Activated effector memory CD4-positive, alpha-beta T cell treated with Interleukin-2 at 50 U/mL for 16 hours (primary cell): ENCODE data around the gene AQP5.

Experiments used
- DNase-seq: peaks from one replicate; pipeline ENCODE4 v3.0.0-alpha.2; 2020

Gene AQP5

DNA sequence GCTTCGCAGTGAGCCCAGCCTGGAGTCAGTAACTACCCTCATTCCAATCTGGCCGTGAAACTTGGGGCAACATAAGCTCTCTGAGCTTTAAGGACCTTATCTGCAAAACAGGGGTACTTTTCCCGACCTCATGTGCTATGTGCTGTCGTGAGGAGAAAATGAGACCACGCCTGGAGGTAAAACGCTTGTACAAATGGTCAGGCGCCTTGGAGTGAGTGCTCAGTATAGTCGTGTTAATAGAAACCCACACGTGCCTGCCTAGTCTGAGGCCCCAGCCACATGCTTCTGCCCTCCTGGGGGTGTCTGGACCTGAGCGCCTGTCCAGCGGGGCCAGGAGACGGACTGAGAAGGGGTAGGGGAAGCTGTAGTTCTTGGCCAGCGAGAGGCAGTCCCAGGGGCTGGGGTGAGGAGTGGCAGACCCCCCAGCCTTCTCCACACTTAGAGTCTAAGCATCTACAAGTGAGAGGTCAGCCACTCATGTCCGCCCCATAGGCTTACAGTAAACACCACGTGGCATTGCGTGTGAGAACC is 4.9 kb downstream of the AQP5 start:
- no peak for DNase-seq

DNA sequence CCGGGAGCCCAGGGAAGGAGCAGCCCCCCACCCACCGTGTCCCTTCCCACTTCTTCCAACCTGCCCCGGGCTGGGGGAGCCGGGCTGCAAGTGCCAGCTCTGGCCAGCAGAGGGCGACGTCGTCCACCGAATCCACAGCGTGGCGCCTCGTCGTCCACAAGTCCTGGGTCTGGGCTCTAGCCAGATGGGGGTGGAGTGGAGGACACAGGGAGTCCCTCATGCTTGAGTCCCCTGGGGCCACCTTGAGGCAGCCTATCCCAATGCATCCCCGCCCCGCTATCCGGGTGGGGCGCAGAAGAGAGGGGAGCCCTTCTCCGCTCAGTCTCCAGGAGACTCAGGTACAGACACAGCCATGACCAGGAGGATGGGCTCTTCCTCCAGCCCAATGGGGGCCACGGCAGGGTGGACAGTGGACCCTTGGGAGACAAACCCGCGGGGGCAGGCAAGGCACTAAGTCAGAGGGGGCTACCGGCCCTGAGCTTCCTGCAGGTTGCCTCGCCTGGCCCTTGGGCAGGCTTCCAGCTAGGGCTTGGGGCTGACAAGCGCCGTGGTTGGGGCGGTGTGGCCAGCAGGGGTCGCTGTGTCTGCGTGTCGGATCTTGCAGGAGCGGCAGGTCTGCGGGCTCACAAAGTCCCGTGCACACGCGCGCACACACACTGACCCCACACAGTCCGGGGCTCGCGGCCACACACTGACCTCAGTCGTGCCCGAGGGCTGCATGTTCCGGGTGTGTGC is 5.5 kb downstream of the AQP5 start:
- peak; percentile 84 for DNase-seq

DNA sequence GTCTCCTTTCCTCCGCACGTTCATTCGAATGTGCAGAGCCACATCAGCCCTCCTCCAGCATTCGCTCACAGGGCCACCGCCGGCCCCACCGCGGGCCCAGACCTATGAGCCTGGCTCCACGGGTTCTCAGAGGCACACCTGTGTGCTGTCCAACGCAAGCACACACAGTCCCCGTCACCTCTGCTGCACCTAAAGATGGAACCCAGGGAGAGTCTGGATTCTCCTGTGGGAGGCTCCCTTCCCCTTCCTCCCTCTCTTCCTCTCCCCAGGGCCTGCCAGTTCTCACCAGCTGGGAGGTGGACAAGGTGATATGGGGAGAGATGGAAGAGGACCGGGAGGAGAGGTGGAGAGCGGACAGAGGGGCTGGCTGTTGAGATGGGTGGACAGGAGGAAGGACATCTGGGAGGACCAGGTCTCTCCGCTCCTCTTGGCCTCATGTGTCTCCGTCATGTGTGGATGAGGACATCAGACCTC is 6.1 kb downstream of the AQP5 start:
- DNase-seq = no peak

DNA sequence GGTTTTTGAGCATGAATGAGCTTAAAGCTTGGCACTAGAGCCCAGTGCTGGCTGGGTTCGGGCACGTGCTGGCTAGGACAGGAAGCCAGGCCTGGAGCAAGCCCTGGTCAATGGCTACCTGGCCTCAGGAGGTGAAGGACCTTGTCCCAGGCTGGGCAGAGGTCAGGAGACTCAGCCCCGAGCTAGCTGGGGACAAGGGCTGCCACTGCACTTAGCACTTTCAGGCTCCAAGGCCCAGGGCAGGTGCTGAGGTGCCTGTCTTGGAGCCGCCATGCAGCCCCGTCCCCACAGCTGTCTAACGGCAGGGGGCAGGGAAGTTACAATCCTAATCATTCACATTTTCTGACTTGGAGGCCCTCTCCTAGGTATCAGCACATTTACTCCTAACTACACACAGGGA is 6.8 kb downstream of the AQP5 start:
- DNase-seq = no peak

DNA sequence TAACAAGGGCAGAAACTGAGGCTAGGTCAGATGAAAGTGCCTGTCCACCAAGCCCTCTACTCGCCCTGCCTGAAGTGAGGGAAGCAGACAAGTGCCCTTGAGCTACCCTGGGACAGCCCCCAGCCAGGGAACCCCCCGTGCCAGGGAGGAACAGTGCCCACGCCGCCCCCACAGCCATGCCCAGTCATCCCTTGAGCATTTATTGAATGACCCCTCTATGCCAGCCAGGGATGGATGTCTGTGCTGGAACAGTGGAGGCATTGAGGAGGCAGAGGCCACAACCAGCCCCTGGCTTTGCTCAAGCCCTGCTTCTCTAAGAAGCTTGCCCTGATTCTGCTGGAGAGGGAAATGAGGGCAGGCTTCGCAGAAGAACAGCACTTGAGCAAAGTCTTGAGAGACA is 7.4 kb downstream of the AQP5 start:
- DNase-seq = no peak

DNA sequence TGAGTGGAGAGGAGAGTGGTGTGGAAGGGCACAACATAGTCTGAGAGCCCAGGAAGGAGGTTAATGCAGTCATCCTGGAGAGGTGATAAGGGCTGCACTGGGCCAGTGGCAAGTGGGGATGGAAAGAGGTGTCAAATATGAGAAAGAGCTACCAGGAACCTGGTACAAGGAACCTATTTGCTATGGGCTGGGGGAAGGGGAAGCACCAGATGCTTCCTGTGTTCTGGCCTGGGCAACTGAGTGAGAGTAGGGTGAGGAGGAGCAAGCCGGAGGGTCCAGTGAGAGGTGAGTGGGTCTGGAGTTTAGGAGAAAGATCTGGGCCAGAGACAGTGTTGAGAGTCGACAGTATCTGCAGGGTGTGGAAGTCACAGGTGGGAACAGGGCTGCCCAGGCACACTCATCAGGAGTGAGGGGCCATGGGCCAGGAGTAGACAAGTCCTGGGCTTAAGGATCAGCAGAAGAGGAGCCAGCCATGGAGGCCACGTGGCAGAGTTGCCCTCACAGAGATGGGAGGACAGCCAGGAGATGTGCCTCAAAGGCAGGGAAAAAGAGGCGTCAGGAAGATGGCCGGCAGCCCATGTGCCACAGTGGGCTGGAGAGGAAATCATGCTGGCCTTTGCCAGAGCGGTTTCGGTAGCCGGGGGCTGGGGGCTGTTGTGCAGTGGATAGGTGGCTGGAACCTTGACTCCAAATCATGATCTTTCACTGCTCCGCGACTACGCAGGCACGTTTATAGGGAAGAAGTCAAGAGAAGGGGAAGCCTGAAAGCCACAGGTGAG is 8.2 kb downstream of the AQP5 start:
- no peak for DNase-seq

DNA sequence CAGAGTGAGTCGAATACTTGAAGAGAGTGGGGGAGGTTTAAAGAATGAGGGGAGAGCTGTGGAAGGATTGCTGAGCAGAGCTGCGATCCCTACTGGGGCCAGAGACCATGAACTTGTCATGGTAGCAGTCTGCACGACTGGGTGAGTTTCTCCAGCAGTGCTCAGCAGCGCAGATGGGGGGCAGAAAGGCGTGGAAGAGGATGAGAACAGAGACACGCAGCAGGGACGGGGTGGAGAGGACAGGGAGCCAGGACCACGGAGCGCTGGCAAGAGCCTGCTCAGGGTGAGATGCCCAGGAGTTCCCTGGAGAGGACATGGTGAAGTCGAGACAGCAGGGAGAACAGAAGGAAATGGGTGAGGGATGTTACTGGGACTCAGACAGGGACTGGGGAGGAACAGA is 9.0 kb downstream of the AQP5 start:
- no peak for DNase-seq

DNA sequence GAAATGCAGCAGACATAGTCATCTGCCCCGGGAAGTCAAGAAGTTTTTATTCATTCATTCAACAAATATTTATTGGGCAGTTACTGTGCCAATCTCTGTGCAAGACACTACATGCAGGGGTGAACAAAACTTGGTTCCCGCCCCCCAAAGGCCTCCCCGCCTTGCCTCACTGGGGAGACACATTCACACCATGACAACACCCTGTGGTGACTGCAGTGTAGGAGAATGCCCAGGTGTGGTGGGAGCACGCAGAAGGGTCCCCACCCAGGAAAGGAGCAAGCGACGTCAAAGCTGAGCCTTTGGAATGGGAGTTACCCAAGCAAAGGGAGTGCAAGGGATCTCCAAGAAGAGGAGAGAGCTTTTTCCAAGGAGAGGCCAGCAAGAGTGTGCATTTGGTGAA is 9.5 kb downstream of the AQP5 start:
- DNase-seq = no peak

DNA sequence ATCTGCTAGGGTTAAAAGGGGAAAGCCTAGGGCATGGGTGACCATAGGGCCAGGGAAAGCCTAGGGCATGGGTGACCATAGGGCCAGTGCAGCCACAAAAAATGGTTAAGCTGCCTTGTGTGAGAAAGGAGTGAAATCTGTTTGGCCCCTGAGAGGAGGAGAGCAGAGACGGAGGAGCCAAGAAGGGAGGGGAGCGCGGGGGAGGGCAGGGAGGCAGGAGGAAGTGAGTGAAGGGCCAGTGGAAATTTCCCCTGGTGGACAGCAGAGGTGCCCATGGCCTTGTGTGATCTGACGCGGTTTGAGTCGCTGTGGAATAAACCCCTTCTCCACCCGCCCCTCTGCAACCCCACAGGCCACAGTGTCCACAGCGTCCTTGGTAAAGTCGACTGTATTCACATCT is 10.5 kb downstream of the AQP5 start:
- no peak for DNase-seq

DNA sequence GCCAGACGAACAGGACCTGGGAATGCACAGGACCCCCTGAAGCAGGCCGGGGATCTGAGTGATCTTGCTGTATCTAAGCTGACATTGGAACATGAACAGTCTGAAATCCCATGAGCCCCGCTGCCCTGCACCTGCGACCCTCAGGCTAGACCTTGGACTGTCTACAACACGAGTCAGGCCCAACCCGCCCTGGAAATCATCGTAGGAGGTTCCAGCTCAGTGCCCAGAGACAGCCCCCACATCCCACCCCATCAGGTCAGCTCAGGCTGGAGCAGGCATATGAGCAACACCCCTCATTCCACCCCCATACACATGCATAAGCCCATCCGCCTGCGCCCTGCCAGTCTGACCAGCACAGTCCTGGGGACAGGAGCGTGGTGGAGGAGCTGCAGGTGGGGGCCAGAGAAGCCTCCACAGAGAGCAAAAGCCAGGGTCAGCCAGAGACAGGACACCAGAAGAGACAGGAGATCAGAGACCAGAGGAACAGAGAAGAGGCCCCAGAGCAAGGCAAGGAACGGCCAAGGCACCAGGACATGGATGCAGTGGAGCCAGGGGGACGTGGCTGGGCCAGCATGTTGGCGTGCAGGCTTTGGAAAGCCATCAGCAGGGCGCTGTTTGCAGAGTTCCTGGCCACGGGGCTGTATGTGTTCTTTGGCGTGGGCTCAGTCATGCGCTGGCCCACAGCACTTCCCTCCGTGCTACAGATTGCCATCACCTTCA is 11.1 kb downstream of the AQP5 start, which contains the start of gene AQP6:
Gene AQP6 (plus strand): TSS at position 307 of the 720 bp plus-strand sequence. CDS start 227 bp downstream, at position 534.
- no peak for DNase-seq

DNA sequence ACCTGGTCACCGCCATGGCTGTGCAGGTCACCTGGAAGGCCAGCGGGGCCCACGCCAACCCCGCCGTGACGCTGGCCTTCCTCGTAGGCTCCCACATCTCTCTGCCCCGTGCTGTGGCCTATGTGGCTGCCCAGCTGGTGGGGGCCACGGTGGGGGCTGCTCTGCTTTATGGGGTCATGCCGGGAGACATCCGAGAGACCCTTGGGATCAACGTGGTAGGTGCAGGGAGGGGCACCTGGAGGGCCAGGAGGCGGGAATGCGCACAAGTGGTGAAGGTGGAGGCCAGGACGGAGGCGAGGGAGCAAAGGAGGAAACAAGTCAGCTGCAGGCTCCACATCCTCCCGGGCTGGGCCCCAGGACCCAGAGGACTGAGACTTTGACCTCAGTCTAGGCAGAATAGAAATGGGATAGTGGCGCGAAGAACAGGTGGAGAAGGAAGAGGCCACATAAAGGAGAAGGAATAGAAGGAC is 11.7 kb downstream of the AQP5 start:
- DNase-seq = no peak

DNA sequence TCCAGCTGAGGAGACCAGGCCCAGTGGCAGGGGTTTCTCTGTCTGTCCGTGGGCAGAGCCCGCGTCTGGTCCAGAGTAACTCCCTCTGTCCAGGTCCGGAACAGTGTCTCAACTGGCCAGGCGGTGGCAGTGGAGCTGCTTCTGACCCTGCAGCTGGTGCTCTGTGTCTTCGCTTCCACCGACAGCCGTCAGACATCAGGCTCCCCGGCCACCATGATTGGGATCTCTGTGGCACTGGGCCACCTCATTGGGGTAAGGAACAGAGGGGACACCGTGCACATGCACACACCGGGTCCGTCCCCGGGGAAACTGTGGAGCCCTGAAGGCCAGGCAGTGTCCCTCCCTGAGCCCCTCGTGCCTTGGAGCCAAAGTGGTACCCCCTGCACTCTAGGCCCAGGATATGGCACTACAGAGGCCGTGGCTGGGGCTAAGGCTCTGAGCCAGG is 12.6 kb downstream of the AQP5 start:
- no peak for DNase-seq

DNA sequence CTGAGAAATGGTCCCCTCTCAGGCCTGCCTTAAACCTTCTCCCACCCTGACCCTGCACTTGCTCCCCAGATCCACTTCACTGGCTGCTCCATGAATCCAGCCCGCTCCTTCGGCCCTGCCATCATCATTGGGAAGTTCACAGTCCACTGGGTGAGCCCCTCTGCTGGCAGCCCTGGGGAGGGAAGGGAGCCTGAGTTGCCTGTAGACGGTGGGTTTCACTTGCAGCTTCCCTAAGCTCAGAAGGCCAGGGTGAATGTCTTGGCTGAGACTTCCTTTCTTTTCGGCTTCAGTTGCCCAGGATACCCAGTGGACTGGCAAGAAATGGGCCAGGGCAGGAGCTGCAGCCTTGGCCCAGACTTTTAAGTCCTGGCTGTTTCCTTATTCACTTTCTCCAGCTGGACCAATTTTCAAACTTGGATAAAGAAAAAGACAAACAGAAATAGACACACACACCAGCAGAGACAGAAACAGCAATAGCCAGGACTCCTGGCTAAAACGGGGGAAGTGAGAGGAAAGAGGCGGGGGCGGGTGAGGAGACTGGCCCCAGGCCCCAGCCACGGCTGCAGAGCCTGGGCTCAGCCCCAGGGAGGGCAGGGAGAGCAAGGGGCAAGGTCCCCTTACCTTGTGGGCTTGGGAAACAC is 13.1 kb downstream of the AQP5 start:
- DNase-seq = no peak

DNA sequence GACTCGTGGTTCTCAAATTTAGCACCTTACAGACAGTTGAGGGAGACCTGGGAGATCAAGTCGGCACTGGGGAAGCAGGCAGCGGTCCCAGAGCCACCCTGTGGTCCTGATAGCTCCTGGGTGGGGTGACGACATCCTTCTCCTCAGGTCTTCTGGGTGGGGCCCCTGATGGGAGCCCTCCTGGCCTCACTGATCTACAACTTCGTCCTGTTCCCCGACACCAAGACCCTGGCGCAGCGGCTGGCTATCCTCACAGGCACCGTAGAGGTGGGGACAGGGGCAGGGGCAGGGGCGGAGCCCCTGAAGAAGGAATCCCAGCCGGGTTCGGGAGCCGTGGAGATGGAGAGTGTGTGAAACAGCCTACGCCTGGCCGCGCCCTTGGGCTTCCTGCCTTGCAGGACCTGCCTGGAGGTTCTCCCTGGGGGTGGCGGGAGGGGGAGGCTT is 13.7 kb downstream of the AQP5 start:
- DNase-seq = no peak

DNA sequence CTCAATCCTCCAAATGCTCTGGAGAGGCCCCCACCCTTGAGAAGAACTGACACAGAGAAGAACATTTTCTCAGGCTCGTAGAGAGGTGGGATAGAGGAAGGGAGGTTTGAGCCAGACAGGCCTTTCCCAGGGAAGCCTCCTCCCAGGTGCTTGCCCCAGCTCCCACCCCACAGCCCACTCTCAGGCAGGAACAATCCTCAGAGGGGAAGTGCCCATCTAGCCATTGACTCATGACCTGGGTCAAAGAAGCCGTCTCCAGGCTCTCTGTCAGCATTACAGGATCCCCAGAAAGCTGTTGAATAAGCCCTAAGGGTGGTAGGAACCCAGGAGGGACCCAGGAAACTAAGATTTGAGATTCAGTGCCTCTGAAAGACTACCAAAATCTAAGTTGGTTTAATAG is 14.9 kb downstream of the AQP5 start:
- no peak for DNase-seq

DNA sequence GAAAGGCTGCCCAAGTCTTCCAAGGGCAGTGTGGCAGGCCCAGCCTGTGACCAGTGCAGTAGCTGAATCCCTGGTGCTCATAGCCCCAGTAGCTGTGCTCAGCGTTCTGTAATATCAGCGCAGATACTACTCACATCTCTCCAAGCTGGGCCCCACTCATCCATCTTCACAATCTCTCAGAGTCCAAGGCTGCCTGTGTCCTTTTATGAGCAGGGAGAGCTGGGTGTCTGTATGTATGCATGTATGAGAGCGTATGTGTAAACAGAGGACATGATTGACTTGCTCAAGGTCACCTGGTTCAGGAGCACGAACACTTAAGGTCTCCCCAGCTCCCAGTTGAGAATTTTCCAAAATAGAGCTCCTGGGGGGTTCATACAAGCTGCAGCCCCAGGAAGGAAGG is 16.5 kb downstream of the AQP5 start:
- no peak for DNase-seq

DNA sequence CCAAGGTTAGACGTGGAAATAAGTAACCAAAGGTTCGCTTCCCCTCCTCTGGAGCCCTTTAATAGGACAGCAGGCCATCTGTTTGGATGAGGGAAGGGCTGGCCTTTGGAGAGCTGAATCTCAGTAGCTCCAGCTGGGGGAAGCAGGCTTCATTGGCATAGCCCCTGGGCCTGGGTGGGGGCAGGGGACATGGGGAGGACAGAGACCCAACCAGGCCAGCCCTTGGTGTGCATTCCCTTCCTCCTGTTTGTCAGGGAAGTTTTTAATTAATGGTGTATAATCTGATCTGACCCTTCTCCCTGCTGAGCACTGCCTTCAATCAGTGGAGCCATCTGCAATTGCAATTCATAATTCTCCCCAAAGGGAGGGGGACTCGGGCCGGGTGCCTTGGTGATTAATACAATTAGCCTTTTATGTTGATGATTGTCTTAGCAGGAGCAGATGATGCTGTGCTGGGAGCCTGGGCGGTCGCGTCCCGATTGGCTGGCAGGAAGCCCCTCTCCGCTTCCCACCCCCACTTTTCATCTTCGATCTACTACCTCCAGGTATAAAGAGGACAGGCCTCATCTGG is 17.4 kb downstream of the AQP5 start:
- no peak for DNase-seq

DNA sequence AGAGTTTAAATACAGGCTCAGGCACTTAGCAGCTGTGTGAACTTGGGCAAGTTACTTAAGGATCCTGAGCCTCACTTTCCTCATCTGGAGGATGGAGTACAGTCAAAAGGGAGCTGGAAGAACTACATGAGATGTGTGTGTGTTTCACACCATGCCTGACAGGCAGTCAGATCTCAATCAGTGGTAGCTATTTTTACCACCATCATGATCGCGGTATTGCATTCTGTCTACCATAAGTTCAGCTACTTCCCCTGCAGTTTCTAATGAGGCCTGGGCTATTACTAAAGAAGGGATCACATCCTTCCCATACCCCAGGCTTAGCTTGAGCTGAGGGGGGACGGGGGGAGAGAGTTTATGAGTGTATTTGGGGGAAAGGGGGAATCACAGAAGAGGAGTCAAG is 18.1 kb downstream of the AQP5 start:
- no peak for DNase-seq

DNA sequence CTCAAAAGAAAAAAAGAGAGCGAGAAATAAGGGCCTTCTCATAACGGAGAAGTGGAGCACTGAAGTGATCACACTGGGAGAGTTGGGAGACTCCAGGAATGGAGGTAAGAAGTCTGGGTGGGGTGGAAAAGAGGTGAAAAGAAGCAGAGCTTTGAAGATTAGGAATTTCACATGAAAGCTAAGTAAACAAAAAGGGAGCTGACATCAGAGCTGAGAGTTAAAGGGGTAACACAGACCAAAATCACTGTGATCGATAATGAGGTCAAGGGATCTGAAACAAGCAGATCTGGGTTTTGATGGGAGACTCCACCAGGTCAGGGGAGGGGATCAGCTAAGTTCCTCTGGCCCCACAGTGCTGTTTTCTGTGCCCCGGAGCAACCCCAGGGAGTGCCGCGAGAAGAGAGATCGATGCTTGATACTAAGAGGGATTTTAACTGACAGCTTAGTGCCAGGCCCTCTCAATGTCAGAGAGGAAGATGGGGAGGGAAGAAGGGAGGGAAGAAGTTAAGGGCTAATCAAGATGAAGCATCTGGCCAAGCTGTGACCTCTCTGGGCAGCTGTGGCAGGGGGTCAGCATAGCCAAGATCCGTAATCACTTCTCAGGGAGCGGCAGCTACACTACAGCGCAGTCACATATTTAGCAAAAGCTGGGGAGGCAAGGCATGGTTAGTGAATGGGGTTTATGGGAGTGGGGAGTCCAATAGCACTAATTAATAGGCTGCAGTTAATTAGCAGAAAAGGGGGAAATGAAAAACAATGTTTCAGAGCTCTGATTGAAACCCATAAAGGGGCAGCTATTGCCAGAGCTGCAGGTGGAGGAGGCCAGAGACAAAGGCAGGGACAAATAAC is 19.1 kb downstream of the AQP5 start:
- no peak for DNase-seq

DNA sequence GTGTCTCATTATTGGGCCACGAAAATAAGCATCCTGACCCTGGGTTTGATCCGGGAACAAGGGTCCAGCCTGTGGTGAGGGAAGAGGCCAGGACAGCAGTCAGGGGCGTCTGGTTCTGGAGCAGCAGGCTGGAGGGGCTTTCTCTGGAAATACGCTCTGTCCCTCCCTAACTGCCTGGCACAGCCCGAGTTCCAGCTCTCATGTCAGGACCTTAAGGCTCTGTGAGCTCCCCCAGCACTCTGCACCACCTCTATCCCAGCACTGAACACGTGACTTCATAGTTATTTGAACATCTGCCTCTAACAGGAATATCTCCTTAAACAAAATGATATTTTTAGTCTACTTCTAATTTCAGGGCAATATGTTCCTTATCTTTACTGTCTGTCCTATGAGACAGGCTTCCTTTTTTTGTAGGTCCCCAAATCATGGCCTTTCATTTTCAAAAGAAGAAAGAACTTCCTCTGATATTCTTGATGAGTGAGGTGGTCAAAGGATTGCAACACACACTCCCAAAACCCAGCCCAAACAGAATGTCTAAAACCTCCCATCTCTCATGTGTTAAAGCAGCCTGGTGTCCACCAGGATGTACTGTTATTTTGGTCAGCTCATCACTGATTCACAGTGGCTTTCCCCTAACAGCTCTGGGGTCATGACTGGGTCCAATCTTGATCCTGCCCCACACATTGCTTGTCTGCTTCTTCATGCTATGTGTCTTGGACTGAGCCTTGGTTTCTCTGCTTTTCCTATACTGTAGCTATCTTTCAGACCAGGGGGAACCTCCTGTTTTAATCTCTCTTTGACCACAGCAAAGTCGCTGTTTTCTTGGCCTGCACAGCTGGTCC is 20.8 kb downstream of the AQP5 start:
- no peak for DNase-seq
